Measurements from ENCODE around the gene ARMS2. TPM values are rescaled to one million over a fixed set of nuclear protein-coding genes. Genes with fewer than 3 reads are reported as not detected.

Gene ARMS2
- total and polyA plus RNA-seq, 2 of the 13 experiments (the other 11 are each of a cell fraction or from before 2014, with no cell fraction given) = not detected

GRCh38 chr10:122468307-122468925, 14.0 kb downstream of the ARMS2 start:
- no peak overlapping the region for H3K4me2 ChIP-seq (ENCODE audit: low read depth, low read length)
- H2AFZ ChIP-seq (ENCODE audit: low read length) = no peak overlapping the region
- H3K9me3 ChIP-seq (ENCODE audit: low read length) = no peaks in the 10 kb centered on the region
- DNase-seq (ENCODE audit: low spot score) = no peak
- intact Hi-C loops (cut with micrococcal nuclease; ENCODE audit: unreplicated experiment) (no loop called here), in situ Hi-C loops (cut with HindIII; ENCODE audit: extremely low pct_ligation_motif_present, low pct_unique_long_range_greater_than_20kb) (no loop called here)
- H3K9ac ChIP-seq (ENCODE audit: insufficient read depth, low read depth, low read length) = no peak overlapping the region
- H3K27ac ChIP-seq (ENCODE audit: extremely low read length, insufficient read depth, low read length) = no peak overlapping the region
- no peak for ATAC-seq
- H4K20me1 ChIP-seq (ENCODE audit: insufficient read depth, low read length) = no peaks in the 10 kb centered on the region
- no peaks in the 10 kb centered on the region for H3K36me3 ChIP-seq (replicated peaks in 1 of 2; ENCODE audit: control insufficient read depth in 1 of 2, insufficient read depth in 2 of 2, low read length in 2 of 2)
- ChIA-PET CTCF (ENCODE audit: low intra/inter-chr PET ratio, low total read pairs) (no interaction called here), POLR2A (no interaction called here)
- H3K79me2 ChIP-seq (ENCODE audit: insufficient read depth, low read length) = no peaks in the 10 kb centered on the region
- no peak overlapping the region for H3K4me3 ChIP-seq (replicated peaks in 1 of 3; ENCODE audit: insufficient read depth in 1 of 3, low read depth in 2 of 3, low read length in 3 of 3)
- TF ChIP-seq KDM1A (CRISPR knock-in tag; IDR thresholded peaks at IDR 0.05) = no peak
- no peak for TF ChIP-seq RARA (CRISPR knock-in tag; IDR thresholded peaks at IDR 0.05)
- peak; percentile 74 for TF ChIP-seq CREB1 (IDR thresholded peaks at IDR 0.05)
- no peak for TF ChIP-seq CREB1 (CRISPR knock-in tag; IDR thresholded peaks at IDR 0.05)
- BruUV-seq (replicated peaks) = no TSS peak
- H3K27me3 ChIP-seq (ENCODE audit: control insufficient read depth in 1 of 2, insufficient read depth in 2 of 2, low read length in 2 of 2) = peaks cover 5 to 70% of the 10 kb centered on the region in 2 experiments
- no peak for FAIRE-seq
- no peaks in the 10 kb centered on the region for H3K4me1 ChIP-seq (ENCODE audit: insufficient read depth, low read length)
- WGBS (ENCODE audit: low lambda C conversion rate) = 6% methylated on average over 5 of the region's 5 CpGs

- in situ Hi-C loops (cut with HindIII; ENCODE audit: extremely low pct_ligation_motif_present, low pct_unique_long_range_greater_than_20kb) = no loop called here
These were observed 14.7 kb downstream of the ARMS2 start for GRCh38 chr10:122468926-122469781.

More at GRCh38 chr10:122468926-122469781, 14.7 kb downstream of the ARMS2 start:
- peaks cover 5 to 69% of the 10 kb centered on the region in 2 experiments for H3K27me3 ChIP-seq (ENCODE audit: control insufficient read depth in 1 of 2, insufficient read depth in 2 of 2, low read length in 2 of 2)
- H3K4me3 ChIP-seq (replicated peaks in 1 of 3; ENCODE audit: insufficient read depth in 1 of 3, low read depth in 2 of 3, low read length in 3 of 3) = no peak overlapping the region
- no peak overlapping the region for H2AFZ ChIP-seq (ENCODE audit: low read length)
- H3K9me3 ChIP-seq (ENCODE audit: low read length) = no peaks in the 10 kb centered on the region
- H4K20me1 ChIP-seq (ENCODE audit: insufficient read depth, low read length) = no peaks in the 10 kb centered on the region
- no peaks in the 10 kb centered on the region for H3K79me2 ChIP-seq (ENCODE audit: insufficient read depth, low read length)
- H3K27ac ChIP-seq (ENCODE audit: extremely low read length, insufficient read depth, low read length) = no peak overlapping the region
- no TSS peak for BruUV-seq (replicated peaks)
- H3K36me3 ChIP-seq (replicated peaks in 1 of 2; ENCODE audit: control insufficient read depth in 1 of 2, insufficient read depth in 2 of 2, low read length in 2 of 2) = no peaks in the 10 kb centered on the region
- no peak overlapping the region for H3K4me2 ChIP-seq (ENCODE audit: low read depth, low read length)
- TF ChIP-seq MAFK (conservative IDR thresholded peaks at IDR 0.05 in 1 of 2, IDR thresholded peaks at IDR 0.05 in 1 of 2; ENCODE audit: low read length in 2 of 2) (peak in 1 of 2 experiments; percentile 8; a peak in 1 of 4 replicates), LRRFIP1 (CRISPR knock-in tag; conservative IDR thresholded peaks at IDR 0.05) (no peak), CEBPB (IDR thresholded peaks at IDR 0.05; ENCODE audit: borderline replicate concordance, low read depth, low read length) (peak; percentile 72)
- intact Hi-C loops (cut with micrococcal nuclease; ENCODE audit: unreplicated experiment) = no loop called here
- ChIA-PET CTCF (ENCODE audit: low intra/inter-chr PET ratio, low total read pairs) (no interaction called here), POLR2A (no interaction called here)
- DNase-seq (ENCODE audit: low spot score) (peak; percentile 6), FAIRE-seq (no peak), ATAC-seq (no peak)
- H3K9ac ChIP-seq (ENCODE audit: insufficient read depth, low read depth, low read length) = no peak overlapping the region
- no peaks in the 10 kb centered on the region for H3K4me1 ChIP-seq (ENCODE audit: insufficient read depth, low read length)
- WGBS (ENCODE audit: low lambda C conversion rate) = 7% methylated on average over 10 of the region's 11 CpGs

All from HepG2 (cell line).